HT-29 (cell line): Measurements from ENCODE around the gene TM2D3. TPM values are rescaled to one million over a fixed set of nuclear protein-coding genes. Genes with fewer than 3 reads are reported as not detected.

ENCODE experiments used
- DNase-seq: peaks from one replicate; pipeline ENCODE4 v3.0.0-alpha.2; 2015; ENCODE audit warnings: low spot score
- total RNA-seq: library from RNA; depleted of rRNA; stranded (reverse); fragments of >200 nt; shearing (Covaris generic); gene quantifications from 2 replicates; pipeline ENCODE4 v1.2.3, GENCODE V29; 2014; rRNA removed

The TM2D3 gene, protein sequence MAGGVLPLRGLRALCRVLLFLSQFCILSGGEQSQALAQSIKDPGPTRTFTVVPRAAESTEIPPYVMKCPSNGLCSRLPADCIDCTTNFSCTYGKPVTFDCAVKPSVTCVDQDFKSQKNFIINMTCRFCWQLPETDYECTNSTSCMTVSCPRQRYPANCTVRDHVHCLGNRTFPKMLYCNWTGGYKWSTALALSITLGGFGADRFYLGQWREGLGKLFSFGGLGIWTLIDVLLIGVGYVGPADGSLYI
- total RNA-seq = 21.0 and 23.9 TPM in 2 replicates

DNA sequence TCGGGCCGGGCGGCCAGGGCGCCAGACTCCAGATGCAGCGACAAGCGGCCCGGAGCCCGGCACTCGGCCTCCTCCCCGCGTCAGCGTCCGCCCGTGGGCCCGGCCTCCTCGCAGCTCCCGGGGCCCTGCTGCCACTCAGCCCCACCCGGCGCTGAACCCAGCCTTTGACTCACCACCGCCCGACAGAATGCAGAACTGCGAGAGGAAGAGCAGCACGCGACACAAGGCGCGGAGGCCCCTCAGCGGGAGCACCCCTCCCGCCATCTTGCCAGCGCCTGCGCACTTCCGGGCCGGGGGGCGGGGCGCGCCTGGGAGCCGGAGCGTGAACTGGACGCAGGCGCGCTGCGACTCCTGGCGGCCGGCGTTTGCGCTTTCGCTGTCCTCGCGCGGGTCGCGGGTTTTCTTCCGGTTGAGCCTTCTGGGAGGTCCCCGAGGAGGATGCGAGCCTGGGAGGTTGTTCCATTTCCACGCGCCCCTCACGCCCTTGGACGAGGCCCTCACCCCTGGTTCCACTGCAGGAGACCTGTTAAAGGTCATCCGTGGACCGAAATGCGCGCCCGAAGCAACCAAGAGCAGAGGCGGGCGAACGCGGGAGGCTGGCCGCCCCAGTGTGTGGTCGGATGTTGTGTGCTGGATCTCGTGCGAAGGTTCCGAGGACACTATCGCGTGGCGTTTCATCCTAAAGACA lies at the start of gene TM2D3:
TM2D3 (minus strand) TSS at position 284 of the 688 bp plus-strand sequence; CDS start at position 264, 20 bp downstream.
- peak; percentile 94 for DNase-seq

DNA sequence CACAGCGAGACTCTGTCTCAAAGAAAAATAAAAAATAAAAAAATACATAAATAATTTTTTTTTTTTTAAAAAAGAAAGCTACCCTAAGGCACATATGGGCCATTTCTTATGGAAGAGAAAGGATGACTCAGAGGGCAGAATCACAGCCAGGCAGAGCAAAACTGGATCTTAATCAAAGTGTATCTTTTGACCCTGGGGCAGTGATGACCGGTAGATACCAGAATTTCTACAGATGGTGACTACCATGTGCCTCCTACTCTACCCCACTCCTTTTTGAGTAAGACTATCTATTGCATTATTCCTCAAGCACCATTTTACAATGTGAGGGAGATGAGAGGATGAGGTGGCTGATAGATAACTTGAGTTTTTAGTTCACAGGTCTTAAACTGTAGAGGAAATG lies 46.1 kb upstream of the TM2D3 start:
- no peak for DNase-seq

DNA sequence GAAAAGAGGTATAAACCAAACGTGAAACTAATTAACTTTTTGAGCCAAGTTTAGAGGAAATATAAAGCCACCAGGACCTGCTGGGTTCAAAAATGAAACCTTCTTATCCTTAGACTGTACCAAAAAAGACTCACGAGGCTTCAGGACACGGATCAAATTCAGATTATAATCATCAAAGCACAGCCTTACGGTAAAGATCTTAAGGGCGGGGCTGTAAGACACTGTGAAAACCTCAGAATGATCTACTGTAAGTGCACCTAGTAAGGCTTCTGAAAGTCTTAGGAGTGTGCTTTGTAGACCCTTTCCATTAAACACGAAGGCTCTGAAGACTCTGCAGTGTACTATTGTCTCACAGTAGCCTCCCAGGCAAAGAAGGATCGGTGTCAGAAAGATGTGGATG lies 45.3 kb upstream of the TM2D3 start:
- DNase-seq = no peak

DNA sequence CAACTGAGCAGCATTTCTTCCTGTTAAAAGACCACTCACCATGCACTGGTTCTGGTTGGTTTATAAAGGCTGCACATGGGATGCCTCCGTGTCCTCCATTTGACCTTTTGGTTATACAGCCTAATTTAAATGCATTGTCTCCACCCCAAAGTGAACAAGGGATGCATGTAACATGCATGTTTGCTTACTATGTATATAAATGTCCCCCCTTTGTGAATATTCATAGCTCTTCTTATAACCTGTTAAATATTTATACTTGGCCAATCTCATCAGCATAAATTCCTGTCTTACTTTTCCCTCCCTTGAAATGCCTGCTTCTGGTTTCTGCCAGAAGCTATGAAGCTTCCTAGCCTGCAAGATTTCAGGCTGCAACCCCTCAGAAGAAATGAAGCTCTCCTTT lies 44.6 kb upstream of the TM2D3 start:
- DNase-seq = no peak

DNA sequence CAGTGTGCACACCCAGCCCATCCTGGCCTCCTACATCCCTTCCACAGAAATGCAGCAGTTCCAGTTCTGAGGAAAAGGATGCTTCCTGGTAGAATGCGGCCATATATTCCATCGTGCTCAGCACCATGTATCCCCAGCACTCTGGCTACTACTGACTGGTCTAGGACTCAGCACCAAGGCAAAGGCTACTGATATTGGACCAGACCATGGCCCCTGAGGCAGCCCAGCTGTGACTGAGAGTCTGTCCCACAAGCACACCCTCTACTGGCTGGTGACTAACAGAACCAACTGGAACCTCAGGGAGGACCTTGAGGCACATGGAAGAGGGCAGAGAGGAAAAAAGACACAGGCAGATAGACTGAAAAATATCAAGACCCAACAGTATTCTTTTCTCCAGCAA lies 42.1 kb upstream of the TM2D3 start:
- peak; percentile 7 for DNase-seq

DNA sequence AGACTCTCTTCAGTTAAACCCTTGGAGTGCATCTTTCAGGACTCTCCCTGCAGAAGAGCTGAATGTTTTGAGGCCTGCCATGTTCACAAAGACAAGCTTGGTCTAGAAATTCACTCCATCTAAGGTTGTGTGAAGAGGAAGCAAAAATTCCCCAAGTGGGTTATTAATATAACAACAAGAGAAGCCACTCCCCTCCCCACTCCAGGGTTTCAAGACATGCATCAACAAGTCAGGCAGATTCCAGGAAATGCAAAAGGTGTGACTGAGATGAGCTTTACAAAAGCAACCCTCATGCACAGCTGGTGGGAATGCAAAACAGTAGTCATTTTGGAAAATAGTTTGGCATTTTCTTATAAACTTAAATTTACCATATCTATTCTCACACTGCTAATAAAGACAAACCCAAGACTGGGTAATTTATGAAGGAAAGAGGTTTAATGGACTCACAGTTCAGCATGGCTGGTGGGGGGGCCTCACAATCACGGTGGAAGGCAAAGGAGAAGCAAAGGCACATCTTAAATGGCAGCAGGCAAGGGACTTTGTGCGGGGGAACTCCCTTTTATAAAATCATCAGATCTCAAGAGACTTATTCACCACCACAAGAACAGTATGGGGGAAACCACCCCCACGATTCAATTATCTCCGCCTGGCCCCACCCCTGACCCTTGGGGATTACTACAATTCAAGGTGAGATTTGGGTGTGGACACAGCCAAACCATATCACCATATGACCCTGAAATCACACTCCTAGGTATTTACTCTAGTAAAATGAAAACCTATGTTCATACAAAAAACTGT lies 40.8 kb upstream of the TM2D3 start:
- no peak for DNase-seq

DNA sequence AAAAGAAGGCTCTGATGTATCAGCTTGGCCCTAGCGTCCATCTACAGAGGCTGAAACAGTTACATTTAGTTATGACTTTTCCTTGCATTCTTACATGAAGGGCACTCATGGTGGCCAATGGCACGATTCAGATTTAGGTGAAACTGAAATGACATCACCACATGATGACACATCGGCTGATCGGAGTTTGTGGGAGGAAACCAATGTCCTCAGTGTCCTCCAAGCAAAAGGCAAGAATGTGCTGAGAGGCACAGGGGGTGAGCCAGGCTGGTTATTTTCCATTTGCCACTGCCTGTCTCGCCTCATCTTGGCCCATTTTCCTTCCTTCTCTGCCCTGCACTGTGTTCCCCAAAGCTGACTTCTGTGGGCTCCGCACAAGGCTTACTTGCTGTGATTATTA lies 37.7 kb upstream of the TM2D3 start:
- DNase-seq = no peak

DNA sequence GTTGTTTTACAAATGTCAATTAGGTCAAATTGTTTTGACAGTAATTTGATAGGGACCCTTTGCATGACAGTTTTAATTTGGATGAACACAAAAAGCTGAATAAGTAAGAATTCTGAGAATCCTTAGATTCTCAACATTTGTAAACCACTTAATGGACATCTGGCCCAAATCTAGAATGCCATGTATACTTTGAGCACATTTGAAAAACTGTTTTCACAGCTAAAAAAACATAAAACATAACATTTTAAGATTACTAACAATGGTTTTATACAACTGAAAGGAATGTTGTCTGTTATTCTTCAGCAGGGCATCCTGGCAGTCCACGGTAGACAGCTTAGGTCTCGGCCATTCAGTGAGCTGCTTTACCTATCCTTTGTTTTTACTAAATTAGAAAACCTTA lies 34.5 kb upstream of the TM2D3 start:
- no peak for DNase-seq

DNA sequence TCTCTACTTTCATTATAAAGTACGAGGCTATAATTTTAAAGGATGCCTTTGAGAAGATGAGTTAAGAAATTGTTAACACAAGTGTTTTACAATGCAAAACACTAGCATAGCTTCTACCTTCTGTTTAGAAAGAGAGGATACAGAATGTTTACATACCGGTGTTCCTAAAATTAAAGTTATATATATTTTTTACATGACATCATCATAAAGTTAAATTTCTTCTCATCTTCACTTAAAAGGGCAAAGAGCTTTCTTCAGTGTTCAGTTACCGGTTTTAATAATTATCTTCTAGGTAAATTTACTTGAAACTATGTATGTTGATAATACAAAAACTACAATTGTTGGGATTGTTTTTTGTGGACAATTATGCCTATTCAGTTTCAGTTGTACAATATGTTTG lies 32.7 kb upstream of the TM2D3 start:
- no peak for DNase-seq

DNA sequence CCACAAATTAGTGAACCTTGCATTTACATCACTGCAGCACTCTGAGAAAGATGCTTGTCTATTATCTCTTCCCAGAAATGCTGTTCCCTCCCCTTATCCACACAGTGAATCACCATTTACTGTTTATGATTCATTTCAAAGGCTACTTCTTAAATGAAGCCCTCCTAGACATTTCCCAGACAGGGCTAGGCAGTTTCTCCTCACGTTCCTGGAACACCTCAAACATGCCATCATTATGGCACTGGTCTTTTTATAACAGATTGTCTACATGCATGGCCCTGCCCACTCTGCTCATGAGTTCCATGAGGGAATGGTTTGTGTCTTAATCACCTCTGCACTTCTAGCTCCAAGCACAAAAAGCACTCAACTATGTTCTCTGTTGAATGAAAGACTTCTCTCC lies 32.2 kb upstream of the TM2D3 start:
- no peak for DNase-seq

DNA sequence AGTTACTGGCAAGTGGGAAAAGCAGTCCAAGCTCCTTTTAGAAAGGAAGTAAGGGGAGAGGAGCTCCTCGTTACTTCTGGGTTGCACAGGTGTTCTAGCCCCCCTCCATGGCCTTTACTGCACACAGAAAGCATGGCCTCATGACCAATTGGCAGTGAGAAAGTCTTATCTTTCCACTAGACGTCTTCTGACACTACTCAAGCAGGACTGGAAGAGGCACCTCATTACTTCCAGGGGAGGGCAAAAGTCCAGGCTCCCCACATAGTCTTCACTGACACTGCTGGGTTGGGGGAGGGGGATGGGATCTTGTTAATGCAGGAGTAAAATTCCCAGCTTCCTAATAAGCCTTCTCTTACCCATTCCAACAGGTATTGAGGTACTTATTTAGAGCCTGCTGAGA lies 27.6 kb upstream of the TM2D3 start:
- no peak for DNase-seq

DNA sequence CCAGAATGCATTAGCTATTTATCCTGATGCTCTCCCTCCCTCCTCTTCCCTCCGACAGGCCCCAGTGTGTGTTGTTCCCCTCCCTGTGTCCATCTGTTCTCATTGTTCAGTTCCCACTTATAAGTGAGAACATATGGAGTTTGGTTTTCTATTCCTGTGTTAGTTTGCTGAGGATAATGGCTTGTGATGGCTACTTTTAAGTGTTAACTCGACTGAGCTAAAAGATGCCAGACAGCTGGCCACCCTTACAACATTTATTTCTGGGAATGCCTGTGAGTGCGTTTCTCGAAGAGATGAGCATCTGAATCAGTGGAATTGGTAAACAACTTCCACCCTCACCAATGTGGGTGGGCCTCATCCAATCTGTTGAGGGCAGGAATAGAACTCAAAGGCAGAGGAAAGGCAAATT lies 24.7 kb upstream of the TM2D3 start:
- DNase-seq = no peak

DNA sequence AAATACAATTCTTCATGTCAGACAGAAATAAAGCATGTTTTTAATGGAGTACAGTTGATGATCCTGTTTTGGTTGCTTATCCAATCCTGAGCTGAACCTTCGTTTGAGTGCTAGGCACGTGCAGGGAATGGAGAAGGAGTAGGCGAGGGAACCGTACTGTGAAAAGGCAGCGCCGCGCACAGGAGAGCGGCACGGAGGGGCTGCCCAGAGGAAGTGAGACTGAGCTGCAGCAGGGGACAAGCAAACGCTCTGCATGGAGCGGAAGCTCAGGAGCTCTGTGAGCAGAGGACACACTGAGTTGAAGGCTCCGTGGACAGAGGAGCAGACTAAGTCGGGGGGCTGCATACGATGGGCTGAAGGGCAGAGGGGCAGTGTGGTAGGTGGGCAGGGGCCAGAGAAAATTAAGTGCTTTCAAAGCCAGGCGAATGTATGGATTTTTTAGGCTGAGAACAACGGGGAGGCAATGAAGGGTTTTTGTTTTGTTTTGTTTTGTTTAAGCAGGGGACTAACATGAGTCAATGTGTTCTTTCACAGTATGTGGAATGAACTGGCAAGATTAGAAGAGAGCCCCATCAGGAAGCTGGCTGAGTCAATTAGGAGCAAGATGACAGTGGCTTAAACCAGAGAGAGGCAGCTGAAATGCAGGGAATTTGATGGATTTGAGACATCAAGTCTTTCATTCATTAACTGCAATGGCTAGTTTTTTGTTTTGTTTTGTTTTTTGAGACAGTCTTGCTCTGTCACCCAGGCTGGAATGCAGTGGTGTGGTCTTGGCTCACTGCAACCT lies 23.8 kb upstream of the TM2D3 start:
- no peak for DNase-seq

DNA sequence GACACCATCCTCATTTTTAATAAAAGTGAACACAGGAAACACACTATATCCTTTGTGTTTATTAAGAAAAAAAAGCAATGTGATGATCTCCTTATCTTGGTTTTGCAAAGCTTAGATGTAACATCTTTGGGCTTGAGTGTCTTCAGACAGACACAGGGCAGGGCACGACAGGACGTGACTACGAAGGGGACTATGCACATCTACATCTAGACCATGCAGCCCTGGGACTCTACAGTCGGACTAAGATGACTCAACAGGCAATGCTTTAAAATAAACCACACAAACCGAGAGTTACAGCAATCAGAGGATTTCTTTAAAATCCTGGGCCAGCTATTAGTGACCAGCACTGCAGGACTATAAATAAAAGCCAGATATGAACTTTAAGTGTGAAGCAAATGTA lies 22.8 kb upstream of the TM2D3 start:
- no peak for DNase-seq

DNA sequence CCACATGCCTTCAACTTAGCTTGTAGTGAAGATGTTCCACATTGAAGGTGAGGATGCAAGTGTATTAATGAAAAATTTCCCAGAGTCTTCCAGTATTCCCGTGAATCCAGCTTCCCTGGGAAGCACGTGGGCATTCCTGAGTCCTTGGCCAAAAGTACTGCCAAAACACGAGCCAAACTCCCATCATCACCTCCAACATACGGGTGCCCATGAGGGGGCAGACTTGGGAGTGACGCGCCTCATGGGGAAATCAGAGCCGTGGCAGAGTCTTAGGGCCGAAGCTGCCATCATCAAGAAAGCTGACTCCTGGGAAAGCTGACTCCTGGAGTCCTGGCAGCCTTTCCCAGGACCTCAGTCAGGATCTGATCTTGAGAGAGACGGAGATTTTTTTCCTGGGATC lies 20.1 kb upstream of the TM2D3 start:
- DNase-seq = no peak

DNA sequence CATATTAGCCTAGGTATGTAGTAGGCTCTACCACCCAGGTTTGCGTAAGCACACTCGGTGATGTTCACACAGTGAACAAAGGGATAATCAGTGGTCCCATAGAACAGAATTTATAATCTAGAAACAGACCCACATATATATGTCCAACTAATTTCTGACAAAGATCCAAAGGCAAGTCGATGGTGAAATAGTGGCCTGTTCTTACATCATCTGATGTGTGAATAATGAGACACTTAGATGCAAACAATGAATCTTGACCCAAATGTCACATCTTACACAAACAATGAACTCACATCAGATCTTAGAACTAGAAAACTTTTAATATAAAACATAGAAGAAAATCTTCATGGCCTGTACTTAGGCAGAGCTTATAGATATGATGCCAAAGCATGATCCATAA lies 17.6 kb upstream of the TM2D3 start:
- no peak for DNase-seq

DNA sequence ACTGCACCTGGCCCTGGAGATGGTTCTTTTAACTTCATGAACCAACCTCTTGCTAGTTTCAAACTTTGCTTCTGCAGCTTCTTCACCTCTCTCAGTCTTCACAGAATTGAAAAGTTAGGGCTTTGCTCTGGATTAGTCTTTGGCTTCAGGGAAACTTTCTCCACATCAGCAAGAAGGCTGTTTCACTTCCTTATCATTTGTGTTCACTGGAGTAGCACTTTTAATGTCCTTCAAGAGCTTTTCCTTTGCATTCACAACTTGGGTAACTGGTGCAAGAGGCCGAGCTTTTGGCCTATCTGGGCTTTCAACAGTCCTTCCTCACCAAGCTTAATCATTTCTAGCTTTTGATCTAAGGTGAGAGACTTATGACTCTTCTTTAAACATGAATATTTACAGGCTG lies 15.7 kb upstream of the TM2D3 start:
- DNase-seq = no peak

DNA sequence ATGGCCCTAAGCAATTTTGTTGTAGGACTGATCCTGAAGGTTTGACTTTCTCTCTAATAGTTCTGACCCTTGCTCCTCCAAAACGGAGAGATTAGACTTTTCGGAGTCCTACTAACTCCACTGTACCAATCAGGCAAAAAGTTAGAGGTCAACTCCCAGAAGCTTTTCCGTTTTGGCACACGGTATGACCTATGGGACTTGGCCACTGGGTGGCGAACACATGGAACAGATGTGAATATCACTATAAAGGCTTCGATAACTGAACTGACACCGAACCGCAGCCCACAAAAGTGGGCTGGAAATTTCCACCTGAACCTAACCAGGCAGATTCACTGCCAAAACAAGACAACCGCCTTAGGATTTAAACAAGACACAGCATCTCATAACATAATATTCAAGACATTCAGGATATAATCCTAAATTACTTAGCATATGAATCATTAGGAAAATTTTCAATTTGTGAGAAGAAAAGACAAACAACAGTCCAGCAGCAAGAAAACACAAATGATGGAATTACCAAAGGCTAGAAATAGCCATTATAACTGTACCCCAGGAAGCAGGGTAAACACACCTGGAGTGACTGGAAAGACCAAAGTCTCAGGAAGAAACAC lies 12.2 kb upstream of the TM2D3 start:
- peak; percentile 61 for DNase-seq

DNA sequence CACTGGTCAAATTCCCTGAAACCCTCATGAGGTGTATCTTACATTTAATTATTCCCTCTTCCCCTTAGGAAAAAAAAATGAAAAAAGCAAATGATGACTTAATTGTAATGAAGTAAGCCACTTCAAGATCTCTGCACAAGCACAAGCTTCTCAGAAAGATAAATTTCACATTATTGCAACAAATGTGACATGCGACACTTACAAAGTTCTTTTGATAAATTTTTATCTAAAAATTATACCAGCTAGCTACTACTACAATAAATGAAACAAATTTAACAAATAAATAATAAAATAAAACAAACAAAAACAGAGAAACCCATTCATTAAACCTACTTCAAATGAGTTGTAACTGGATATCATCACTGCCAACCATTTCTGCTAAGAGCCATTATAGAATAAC lies 10.0 kb upstream of the TM2D3 start:
- DNase-seq = no peak

DNA sequence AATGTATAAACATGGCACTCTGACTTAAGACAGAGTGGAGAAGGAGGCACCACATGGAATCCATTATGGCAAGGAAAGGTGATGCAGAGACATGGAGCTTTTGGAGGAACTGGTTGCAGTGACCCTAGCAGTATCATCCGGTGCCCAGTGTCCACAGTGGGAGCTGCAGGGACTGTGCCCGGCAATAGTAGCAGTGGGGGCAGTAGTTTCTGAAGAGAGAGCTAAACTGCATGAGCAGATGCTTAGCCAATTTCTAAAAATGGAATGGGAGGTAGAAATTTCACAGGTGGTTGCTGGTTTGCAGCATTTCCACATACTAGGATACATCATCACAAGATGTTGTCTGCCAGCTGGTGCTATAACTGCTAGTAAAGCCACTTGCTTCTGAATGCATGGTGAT lies 7.8 kb upstream of the TM2D3 start:
- DNase-seq = no peak

DNA sequence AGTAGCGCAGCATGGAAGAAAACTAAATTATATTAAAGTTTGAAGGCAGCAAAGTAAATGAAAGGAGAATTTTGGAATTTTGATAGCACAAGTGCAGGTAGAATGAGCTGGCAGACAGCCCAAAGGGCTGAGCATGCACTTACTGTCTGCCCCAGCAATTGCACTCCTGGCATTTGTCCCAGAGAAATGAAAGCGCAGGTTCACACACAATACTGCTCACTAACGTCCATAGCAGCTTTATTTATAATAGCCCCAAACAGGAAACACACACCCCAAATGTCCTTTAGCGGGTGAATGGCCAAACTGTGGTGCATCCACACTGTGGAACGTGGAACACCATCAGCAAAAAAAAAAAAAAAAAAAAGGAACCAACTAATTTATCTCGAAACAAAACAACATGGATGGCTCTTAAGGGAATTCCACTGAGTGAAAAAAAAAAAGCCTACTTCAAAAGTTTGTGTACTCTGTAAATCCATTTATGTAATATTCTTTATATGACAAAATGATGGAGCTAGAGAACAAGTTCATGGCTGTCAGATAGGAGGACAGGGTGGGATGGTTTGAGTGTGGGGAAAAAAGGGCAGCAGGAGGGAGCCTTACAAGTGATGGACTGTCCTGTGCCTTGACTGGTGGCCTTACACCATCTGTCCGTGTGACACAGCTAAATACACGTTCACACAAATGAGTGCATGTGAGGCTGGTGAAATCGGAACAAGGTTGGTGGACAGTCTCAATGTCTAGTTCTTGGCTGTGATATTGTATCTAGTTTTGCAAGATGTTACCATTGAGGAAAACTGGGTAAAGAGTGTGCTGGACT lies 6.0 kb upstream of the TM2D3 start:
- peak; percentile 73 for DNase-seq
